ENCODE data around the gene PNISR.
"Not testable (repeated sequence)": the region's sequence is repeated elsewhere in the genome, so short reads cannot be mapped to it uniquely, and the experiment has no call there.

The PNISR gene, protein sequence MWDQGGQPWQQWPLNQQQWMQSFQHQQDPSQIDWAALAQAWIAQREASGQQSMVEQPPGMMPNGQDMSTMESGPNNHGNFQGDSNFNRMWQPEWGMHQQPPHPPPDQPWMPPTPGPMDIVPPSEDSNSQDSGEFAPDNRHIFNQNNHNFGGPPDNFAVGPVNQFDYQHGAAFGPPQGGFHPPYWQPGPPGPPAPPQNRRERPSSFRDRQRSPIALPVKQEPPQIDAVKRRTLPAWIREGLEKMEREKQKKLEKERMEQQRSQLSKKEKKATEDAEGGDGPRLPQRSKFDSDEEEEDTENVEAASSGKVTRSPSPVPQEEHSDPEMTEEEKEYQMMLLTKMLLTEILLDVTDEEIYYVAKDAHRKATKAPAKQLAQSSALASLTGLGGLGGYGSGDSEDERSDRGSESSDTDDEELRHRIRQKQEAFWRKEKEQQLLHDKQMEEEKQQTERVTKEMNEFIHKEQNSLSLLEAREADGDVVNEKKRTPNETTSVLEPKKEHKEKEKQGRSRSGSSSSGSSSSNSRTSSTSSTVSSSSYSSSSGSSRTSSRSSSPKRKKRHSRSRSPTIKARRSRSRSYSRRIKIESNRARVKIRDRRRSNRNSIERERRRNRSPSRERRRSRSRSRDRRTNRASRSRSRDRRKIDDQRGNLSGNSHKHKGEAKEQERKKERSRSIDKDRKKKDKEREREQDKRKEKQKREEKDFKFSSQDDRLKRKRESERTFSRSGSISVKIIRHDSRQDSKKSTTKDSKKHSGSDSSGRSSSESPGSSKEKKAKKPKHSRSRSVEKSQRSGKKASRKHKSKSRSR

DNA sequence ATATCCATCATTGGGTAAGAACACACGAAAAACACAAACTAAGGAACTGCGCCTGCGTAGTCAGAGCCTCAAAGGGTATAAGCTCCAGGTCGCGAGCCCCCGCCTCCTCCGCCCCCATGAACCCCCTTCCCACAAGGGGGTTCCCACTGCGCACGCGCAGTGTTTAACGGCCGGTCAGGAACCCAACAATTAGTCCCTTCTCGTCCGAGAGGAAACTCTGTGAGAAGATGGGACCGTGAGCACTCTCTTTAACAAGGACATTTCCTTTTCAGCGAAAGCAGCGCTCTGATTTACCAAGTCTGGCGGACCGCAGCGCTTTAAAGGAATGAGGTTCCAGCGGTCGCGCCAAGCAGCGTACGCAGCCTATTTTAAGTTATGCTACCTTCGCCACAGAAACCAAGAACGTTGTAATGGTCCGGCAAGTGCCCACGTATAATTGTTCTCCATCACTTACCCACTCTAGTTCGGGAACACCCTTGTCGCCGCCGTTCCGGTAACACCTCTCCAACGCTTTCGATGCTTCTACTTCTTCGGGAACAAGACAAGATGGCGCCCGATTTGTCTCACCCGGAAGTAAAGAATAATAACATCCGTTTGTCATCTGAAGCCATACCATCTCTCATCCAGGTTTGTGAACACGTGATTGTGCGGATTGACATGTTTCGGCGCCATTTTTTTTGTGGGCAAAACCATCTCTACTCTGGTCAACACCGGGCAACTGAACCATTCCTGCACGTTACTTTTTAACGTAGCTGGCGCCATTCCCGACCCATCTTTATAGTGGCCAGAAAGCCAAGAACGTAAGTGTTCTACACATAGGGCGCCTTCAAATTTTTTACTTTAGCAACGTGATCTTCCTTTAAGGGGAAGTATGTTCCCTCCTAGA is at the start of gene PNISR:
TSS of gene PNISR (minus strand) at position 548 of the 886 bp plus-strand sequence. CDS start 10,649 bp downstream, outside the sequence.
- DNase-seq: peak; percentile 86 to 96

DNA sequence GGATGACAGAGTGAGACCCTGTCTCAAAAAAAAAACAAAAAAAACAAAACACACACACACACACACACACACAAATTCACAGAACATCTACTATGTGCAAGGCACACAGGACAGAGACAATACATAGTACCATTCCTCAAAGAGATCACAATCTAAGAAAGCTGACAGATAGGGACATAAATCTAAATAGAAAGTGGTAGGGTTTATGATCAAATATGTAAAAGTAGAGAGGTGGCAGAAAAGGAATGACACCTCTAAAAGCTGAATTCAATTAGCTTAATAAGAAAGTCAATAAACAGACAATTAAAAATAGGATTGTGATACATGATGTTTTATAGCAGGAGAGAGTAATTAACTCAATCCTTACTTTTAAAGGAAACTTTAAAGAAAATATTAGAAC is 48.6 kb upstream of the PNISR start:
- no peak for DNase-seq

DNA sequence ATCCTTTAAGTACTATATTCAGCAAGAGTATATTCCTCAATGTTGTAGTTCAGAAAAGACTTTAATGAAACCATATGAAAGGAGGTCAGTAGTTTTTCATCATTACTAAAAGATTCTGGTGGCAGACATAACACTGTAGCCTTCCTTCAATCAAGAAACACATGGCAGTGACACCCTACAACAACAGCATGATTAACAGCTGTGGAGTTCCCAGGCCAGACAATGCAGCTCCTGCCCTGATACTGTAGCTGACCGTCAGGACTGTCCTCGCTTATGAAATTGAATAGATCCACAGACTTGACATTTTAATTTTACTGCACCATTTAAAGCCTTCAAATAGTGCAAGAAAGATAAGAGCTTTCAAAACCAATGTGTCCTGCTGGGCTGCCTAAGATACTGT is 46.5 kb upstream of the PNISR start:
- no peak for DNase-seq

DNA sequence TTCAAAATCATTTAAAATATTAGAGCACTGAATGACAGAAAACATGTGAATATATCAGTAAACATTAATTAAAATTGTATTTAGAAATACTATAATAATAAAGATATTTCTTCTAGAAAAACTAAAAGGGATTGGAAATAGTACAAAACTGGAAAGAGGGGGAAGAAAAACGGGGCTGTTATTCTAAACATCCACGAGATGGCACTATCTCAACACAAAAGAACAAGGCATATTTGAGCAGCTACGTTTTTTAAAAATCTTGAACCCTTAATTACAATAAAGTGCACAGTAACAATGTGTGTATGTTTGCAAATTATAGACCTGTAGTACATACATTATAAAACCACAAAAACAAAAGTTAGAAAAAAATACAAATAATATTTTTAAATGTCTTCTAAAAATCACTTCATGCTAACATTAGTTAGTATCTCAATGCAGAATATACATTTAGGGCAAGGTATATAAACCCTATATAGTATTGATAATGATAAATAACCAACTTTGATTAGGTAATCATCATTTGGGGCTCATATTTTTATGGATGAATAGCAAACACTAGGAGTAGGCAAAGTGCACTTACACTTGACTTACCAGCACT is 42.5 kb upstream of the PNISR start:
- no peak for DNase-seq

- DNase-seq: not testable (repeated sequence)
Measured at GRCh38 chr6:99459133-99459532, 34.0 kb upstream of the PNISR start.

- no peak for DNase-seq
Measured at GRCh38 chr6:99458319-99458718, 33.2 kb upstream of the PNISR start.

- no peak for DNase-seq
Measured at GRCh38 chr6:99446076-99446475, 21.0 kb upstream of the PNISR start.

DNA sequence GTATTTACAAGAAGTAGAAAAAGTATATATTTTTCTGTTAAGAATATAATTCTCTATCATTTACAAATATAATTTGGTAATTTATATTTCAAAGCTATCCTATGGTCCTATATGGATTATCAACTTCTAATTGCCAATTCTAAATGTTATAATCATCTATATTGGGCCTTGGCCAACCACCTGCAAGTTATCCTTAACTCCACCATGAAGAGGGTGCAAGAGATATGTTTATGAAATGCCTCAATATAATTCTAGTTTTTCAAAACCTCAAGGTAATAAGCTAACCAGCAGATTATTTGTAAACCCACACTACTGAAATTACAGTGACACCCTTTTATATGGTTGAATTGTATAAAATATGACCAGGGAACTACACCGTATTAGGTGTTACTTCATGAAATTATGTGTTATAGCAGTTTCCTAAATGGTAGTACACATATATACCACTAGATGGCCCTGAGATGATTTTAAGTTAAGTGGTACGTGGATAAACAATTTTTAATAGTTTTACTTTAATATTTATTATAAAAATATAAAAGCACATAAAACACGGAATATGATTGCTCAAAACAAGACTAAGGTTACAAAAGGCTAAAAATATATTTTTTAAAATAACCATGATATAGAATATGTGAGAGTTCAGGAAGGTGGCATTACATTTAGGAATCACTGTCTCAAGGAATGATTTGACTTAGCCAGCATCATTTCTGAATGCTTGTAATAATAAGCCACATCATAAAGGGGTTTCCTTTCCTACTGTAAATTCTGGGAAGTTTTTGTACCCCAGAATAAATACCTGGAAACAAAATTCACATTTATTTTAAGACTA is 9.8 kb upstream of the PNISR start:
- no peak for DNase-seq

DNA sequence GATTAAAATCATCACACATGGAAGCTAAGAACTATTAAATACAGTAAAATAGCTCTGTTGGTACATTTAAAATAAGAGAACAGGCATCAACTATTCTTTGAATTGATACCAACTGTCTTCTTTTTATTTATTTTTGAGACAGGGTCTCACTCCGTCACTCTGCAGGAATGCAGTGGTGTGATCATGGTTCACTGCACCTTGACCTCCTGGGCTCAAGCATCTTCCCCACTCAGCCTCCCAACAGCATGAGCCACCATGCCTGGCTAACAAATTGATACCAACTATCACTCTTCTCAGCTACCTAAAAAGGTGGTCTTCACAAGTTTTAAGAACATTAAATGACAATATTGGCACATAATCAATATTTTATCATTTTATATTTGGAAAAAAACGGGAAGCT is 7.8 kb upstream of the PNISR start:
- DNase-seq: no peak

- no peak for DNase-seq
Measured at GRCh38 chr6:99431901-99432300, 6.8 kb upstream of the PNISR start.

DNA sequence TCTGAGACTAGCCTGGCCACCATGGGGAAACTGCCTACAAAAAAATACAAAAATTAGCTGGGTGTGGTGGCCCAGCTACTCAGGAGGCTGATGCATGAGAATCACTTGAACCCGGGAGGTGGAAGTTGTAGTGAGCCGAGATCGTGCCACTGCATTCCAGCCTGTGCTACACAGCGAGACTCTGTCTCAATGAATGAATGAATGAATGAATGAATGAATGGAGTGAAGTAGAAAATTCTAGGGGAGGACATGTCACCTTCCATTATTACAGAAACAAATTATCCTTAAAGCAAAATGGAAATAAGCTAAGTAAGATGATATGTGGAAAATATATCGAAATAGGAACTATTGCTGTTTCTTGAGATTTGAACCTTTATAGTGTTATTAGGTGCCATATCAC is 2.9 kb upstream of the PNISR start:
- no peak for DNase-seq

GRCh38 chr6:99426451-99426757 is 1.3 kb upstream of the PNISR start:
- DNase-seq: no peak

DNA sequence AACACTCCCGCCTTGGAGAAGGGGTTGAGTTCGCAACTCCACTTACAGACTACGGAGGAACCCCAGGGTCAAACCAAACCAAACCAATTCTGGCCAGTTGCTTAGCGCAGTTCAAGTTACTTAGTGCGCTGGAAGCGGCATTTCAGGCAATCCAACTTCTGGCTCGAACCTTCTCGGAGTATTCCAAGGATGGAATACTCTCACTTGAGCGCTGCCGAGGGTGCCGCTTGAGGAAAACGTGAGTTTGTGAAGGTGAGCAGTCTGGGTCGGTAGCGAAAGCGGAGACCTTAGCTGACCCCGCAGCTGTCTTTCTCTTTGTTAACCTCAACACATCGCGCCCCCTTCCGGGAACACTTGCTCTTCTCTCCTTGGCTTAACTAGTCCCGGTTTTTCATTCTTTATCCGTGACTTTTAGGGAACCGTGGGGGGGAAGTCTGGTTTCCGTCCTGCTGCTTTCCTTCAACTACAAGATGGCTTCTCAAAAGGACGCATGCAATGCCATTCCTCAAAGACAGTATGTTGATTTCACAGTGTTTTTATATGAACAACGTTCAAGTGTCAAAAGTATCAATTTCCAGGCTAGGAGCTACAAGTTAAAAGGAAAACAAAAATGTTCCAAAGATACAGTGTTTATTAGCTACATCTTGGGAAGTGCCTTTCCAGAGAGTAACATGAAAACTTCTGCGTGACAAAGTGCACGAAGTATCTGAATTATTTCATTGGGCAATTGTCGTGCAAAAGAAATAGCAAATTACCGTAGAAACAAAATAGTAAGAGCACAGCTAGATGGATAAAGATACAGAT is 741 bp upstream of the PNISR start:
- DNase-seq: peak; percentile 37 to 96

DNA sequence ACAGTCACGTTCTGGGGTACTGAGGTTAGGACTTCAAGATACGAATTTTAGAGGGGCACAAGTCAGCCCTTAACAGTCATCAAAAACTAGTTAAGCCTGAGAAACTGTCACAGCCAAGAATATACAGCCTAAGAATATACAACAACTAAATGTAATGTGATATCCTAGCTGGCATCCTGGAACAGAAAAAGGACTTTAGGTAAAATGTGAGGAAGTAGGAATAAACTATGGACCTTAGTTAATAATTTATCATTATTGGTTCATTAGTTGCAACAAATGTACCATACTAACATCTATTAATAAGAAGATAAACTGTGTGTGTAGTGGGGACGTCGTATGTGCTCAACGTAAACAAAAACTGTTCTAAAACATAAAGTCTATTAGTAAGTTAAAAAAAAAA is 1.1 kb downstream of the PNISR start:
- no peak for DNase-seq

DNA sequence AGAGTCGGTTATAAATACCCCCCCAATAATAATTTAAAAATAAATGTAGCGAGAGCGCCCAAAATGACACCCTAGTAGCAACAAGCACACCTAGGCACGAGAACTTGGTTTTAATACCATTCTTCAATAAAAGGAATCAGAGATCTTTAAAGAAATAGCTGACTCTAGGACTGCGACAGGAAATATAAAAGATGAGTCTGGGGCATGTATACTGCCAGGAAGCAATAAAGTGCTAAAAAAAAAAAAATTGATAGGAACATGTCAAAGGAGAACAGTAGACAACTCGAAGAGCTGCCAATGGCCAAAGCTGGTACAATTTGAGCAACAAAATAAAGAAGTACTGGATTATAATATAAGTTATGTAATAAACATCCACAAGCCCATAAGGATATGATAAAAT is 2.2 kb downstream of the PNISR start:
- DNase-seq: no peak

DNA sequence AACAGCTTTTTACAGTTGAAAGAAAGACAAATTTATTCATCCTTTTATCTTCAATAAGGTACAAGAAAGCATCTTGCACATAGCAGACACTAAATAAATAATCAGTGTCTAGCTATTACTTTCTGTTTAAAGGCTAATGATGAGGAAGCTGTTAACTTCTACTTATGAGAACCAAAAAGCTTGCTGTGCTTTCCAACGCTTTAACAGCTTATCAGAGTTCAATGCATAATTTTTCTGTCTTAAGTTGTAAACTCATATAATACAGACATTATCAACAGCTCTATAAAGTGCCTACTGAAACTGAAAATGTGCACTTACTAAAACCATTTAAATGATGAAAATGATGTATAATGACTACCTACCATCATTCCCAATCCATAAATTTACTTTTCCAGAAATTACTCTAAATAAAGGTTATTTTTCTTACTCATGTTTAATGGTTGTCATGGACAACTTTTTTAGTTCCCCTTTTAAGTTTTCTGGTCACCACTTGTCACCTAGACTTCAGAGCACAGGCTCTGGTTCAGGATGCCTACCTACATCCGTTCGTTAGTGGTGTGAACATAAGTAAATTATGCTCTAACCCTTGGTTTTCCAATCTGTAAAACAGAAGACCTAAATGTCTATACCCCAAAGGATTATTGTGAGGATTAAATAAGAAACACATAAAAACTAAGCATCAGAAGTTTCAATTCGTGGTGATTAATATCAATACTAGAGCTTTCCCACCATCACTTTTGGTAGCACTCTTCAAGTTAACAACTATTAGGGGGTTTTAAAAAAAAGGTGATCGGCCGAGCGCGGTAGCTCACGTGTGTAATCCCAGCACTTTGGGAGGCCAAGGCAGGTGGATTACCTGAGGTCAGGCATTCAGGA is 8.0 kb downstream of the PNISR start:
- DNase-seq: no peak

DNA sequence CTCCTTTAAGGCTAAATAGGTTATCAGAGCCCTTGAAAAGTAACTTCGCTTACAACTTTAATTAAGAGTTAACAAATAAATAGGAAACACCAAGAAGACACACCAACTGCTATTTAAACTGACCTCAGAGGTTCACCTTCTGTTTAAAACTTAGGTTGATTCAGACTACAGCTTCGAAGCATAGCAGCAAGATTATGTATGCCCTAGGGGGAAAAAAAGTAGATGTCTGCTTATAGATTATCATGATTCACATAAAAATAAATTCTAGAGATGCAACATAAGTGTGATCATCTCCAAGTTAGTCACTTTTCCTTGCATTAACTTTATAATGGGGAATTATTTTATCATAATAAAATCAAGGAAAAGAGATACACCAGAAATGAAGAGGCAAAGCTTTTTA is 8.9 kb downstream of the PNISR start:
- DNase-seq: no peak

GRCh38 chr6:99415446-99415845 is 9.7 kb downstream of the PNISR start:
- no peak for DNase-seq

DNA sequence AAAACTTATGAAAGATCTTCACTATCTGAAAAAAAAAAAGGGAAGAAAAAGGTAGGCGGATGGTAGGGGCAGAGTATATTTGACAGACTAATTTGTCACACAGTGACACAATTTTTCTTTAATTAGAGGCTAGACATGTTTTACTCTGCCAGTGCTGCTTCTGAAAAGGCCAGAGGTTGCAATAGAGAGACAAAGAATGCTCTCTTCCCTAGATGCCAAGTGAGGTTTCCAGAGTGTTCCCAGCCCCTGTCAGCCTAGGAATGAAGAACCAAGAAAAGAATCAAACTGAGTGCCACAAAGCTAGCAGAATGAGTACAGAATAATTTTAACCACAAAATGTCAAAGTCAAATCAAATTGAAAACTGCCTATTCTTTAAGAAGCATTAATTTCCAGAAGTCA is 13.0 kb downstream of the PNISR start:
- no peak for DNase-seq

- no peak for DNase-seq
Measured at GRCh38 chr6:99409672-99410071, 15.4 kb downstream of the PNISR start.

Data from NCI-H187 (cell line).